ENCODE measurements around the gene MOB3B. TPM values are rescaled to one million over a fixed set of nuclear protein-coding genes. Genes with fewer than 3 reads are reported as not detected.

MOB3B gene
- total RNA-seq, 1 donor: under 0.01 TPM

DNA sequence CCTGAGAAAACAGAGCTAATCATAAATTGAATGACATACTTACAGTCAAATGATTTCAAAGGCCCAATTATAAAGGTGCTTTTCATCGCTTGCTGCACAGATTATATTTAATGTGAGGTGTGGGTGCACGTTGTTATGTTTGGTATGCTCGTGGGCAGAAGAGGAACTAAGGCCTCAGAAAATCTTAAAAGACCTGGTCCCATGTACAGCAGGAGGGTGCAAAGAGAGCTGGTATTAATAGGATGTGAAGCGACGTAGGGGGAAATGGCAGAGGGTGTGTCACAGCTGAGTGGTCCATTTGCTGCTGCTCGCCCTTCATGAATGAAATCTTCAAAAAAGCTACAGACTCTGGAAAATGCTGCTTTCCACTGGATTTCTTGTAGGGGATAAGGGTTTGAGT is 46.0 kb downstream of the MOB3B start:
- no peaks in the 10 kb centered on the region for H3K27me3 ChIP-seq (ENCODE audit: insufficient read depth, low read length)
- no peak for DNase-seq (ENCODE audit: insufficient read length, low spot score, missing footprints)
- H2AFZ ChIP-seq (ENCODE audit: low read length): no peak overlapping the region
- H3K4me1 ChIP-seq (ENCODE audit: insufficient read depth, low read length): no peaks in the 10 kb centered on the region
- no peaks in the 10 kb centered on the region for H4K20me1 ChIP-seq (ENCODE audit: insufficient read depth, low read length)
- TF ChIP-seq, protein P1, sequence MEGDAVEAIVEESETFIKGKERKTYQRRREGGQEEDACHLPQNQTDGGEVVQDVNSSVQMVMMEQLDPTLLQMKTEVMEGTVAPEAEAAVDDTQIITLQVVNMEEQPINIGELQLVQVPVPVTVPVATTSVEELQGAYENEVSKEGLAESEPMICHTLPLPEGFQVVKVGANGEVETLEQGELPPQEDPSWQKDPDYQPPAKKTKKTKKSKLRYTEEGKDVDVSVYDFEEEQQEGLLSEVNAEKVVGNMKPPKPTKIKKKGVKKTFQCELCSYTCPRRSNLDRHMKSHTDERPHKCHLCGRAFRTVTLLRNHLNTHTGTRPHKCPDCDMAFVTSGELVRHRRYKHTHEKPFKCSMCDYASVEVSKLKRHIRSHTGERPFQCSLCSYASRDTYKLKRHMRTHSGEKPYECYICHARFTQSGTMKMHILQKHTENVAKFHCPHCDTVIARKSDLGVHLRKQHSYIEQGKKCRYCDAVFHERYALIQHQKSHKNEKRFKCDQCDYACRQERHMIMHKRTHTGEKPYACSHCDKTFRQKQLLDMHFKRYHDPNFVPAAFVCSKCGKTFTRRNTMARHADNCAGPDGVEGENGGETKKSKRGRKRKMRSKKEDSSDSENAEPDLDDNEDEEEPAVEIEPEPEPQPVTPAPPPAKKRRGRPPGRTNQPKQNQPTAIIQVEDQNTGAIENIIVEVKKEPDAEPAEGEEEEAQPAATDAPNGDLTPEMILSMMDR (IDR thresholded peaks at IDR 0.05; ENCODE audit: extremely low read depth, low read depth, low read length): no peak
- H3K4me2 ChIP-seq (ENCODE audit: insufficient read depth, low read length): no peak overlapping the region
- H3K27ac ChIP-seq (ENCODE audit: low read depth, low read length): no peak overlapping the region
- H3K79me2 ChIP-seq (ENCODE audit: insufficient read depth, low read length): no peaks in the 10 kb centered on the region
- H3K36me3 ChIP-seq (ENCODE audit: insufficient read depth, low read length): no peaks in the 10 kb centered on the region
- H3K9me3 ChIP-seq (ENCODE audit: low read depth, low read length): no peaks in the 10 kb centered on the region
- H3K4me3 ChIP-seq (ENCODE audit: insufficient read depth, low read length): no peak overlapping the region

DNA sequence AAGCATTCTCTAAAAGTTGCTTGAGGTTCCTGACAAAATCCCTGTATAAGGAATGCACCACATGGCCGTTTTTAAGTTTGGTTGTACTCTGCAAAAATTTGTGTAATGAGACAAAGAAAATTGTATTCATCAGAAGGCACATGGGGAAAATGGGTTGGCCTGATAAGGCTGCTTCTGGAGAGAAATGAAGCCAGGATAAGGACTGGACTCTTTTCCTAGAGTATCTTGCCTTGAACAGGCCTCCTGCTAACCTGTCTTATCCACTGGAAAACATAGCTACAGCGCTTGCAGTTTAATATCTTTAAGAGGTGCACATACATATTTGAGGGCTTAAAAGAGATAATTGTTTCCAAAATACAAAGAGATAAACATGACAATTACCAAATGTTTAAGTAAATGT is 46.9 kb downstream of the MOB3B start:
- H4K20me1 ChIP-seq (ENCODE audit: insufficient read depth, low read length): no peaks in the 10 kb centered on the region
- no peak overlapping the region for H3K27ac ChIP-seq (ENCODE audit: low read depth, low read length)
- no peak overlapping the region for H2AFZ ChIP-seq (ENCODE audit: low read length)
- H3K4me1 ChIP-seq (ENCODE audit: insufficient read depth, low read length): no peaks in the 10 kb centered on the region
- peak; percentile 34 for DNase-seq (ENCODE audit: insufficient read length, low spot score, missing footprints)
- no peak overlapping the region for H3K4me2 ChIP-seq (ENCODE audit: insufficient read depth, low read length)
- H3K4me3 ChIP-seq (ENCODE audit: insufficient read depth, low read length): no peak overlapping the region
- H3K9me3 ChIP-seq (ENCODE audit: low read depth, low read length): no peaks in the 10 kb centered on the region
- no peaks in the 10 kb centered on the region for H3K27me3 ChIP-seq (ENCODE audit: insufficient read depth, low read length)
- TF ChIP-seq, protein P1 (IDR thresholded peaks at IDR 0.05; ENCODE audit: extremely low read depth, low read depth, low read length): no peak
- H3K79me2 ChIP-seq (ENCODE audit: insufficient read depth, low read length): no peaks in the 10 kb centered on the region
- no peaks in the 10 kb centered on the region for H3K36me3 ChIP-seq (ENCODE audit: insufficient read depth, low read length)

DNA sequence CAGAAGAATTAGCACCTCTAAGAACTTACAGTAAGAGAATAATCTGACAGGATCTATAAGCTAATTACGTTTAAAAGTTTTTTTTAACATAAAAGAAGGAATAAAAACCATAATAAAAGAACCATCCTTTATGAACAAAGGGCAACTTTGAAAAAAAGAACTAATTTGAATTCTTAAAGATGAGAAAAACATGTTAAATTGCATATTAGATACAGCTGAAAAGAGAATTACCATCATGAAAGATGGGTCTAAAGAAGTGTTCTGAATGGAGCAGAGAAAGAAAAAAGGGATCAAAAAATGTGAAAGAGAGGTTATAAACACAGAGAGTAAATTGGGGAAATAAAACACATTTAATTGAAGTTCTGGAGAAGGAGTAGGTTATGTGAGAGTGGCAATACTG is 51.3 kb downstream of the MOB3B start:
- Histone ChIP-seq H3K4me3 (ENCODE audit: insufficient read depth, low read length) (no peak overlapping the region), H2AFZ (ENCODE audit: low read length) (no peak overlapping the region), H3K79me2 (ENCODE audit: insufficient read depth, low read length) (no peaks in the 10 kb centered on the region), H3K4me2 (ENCODE audit: insufficient read depth, low read length) (no peak overlapping the region), H3K4me1 (ENCODE audit: insufficient read depth, low read length) (no peaks in the 10 kb centered on the region), H4K20me1 (ENCODE audit: insufficient read depth, low read length) (no peaks in the 10 kb centered on the region), H3K27me3 (ENCODE audit: insufficient read depth, low read length) (no peaks in the 10 kb centered on the region), H3K9me3 (ENCODE audit: low read depth, low read length) (no peaks in the 10 kb centered on the region), H3K27ac (ENCODE audit: low read depth, low read length) (no peak overlapping the region), H3K36me3 (ENCODE audit: insufficient read depth, low read length) (no peaks in the 10 kb centered on the region)
- no peak for DNase-seq (ENCODE audit: insufficient read length, low spot score, missing footprints)
- TF ChIP-seq, protein P1 (IDR thresholded peaks at IDR 0.05; ENCODE audit: extremely low read depth, low read depth, low read length): no peak

DNA sequence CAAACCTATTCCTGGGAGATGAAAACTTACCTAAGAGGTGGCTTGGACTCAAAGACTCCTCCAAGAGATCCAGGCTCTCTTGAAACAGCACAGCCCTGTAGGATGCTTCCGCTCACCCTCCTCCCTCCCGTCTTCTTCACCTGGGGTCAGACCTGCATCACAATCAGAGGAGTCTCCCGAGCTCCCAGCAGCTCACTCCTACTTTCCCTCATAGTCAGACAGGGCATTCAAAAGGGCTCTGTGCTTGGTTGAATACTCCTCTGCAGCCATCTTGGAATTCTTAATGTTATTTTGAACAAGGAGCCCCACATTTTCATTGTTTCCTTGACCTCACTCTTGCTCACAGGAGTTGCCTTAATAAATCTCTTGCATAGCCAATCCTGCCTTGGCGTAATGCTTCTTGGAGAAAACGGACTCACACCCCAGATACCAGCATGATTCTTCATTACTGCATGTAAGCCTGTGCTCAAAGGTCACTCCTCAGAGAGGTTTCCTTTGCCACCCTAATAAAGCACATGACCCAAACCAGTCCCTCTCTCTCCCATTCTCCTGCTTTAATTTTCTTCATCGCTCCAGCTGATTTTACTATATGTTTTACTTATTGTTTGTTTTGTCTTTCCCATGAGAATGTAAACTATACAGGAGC is 52.6 kb downstream of the MOB3B start:
- Histone ChIP-seq H3K27me3 (ENCODE audit: insufficient read depth, low read length) (no peaks in the 10 kb centered on the region), H3K9me3 (ENCODE audit: low read depth, low read length) (no peaks in the 10 kb centered on the region), H2AFZ (ENCODE audit: low read length) (no peak overlapping the region), H3K36me3 (ENCODE audit: insufficient read depth, low read length) (no peaks in the 10 kb centered on the region), H3K79me2 (ENCODE audit: insufficient read depth, low read length) (no peaks in the 10 kb centered on the region), H3K27ac (ENCODE audit: low read depth, low read length) (no peak overlapping the region), H3K4me3 (ENCODE audit: insufficient read depth, low read length) (no peak overlapping the region), H4K20me1 (ENCODE audit: insufficient read depth, low read length) (no peaks in the 10 kb centered on the region), H3K4me2 (ENCODE audit: insufficient read depth, low read length) (no peak overlapping the region), H3K4me1 (ENCODE audit: insufficient read depth, low read length) (no peaks in the 10 kb centered on the region)
- DNase-seq (ENCODE audit: insufficient read length, low spot score, missing footprints): no peak
- TF ChIP-seq, protein P1 (IDR thresholded peaks at IDR 0.05; ENCODE audit: extremely low read depth, low read depth, low read length): no peak

Data from osteoblast (primary cell).